HG02852 (cell line): ENCODE data around the gene PTN.

Experiments used
- ATAC-seq: cut with Tn5 transposase; IDR thresholded peaks from one replicate; pipeline ENCODE4 v1.9.1; 2021; ENCODE audit warnings: mild to moderate bottlenecking, moderate library complexity; ENCODE audit not compliant: unreplicated experiment

Gene PTN

GRCh38 chr7:137343281-137343841 is at the start of gene PTN:
Gene PTN, minus strand, starts transcription at chr7:137343733. Its CDS starts 88,760 bp downstream, at chr7:137254973.
- no peak for ATAC-seq

GRCh38 chr7:137390076-137390475 is 46.5 kb upstream of the PTN start:
- no peak for ATAC-seq

GRCh38 chr7:137388916-137389315 is 45.4 kb upstream of the PTN start:
- no peak for ATAC-seq

- no peak for ATAC-seq
Observed at GRCh38 chr7:137386966-137387365, 43.4 kb upstream of the PTN start.

GRCh38 chr7:137381045-137381444 is 37.5 kb upstream of the PTN start:
- no peak for ATAC-seq

GRCh38 chr7:137373507-137373906 is 30.0 kb upstream of the PTN start:
- ATAC-seq: no peak

GRCh38 chr7:137371616-137372015 is 28.1 kb upstream of the PTN start:
- no peak for ATAC-seq

GRCh38 chr7:137366995-137367394 is 23.5 kb upstream of the PTN start:
- no peak for ATAC-seq

GRCh38 chr7:137363683-137364082 is 20.1 kb upstream of the PTN start:
- no peak for ATAC-seq

- no peak for ATAC-seq
Observed at GRCh38 chr7:137360087-137360679, 16.6 kb upstream of the PTN start.

- no peak for ATAC-seq
Observed at GRCh38 chr7:137354961-137355360, 11.4 kb upstream of the PTN start.

GRCh38 chr7:137354396-137354795 is 10.9 kb upstream of the PTN start:
- ATAC-seq: no peak

GRCh38 chr7:137351941-137352340 is 8.4 kb upstream of the PTN start:
- ATAC-seq: no peak

- no peak for ATAC-seq
Observed at GRCh38 chr7:137345799-137346449, 2.4 kb upstream of the PTN start.

- no peak for ATAC-seq
Observed at GRCh38 chr7:137342828-137343261, 688 bp downstream of the PTN start.

- ATAC-seq: no peak
Observed at GRCh38 chr7:137342265-137342664, 1.3 kb downstream of the PTN start.

GRCh38 chr7:137337902-137338301 is 5.6 kb downstream of the PTN start:
- ATAC-seq: no peak

GRCh38 chr7:137335814-137336213 is 7.7 kb downstream of the PTN start:
- no peak for ATAC-seq

GRCh38 chr7:137331378-137331777 is 12.2 kb downstream of the PTN start:
- ATAC-seq: no peak

- ATAC-seq: no peak
Observed at GRCh38 chr7:137329411-137329810, 14.1 kb downstream of the PTN start.

GRCh38 chr7:137328373-137329120 is 15.0 kb downstream of the PTN start:
- ATAC-seq: no peak

GRCh38 chr7:137325927-137326326 is 17.6 kb downstream of the PTN start:
- no peak for ATAC-seq
